Subcutaneous adipose tissue (tissue), 4 donors: Measurements from ENCODE around the gene INTS3. TPM values are rescaled to one million over a fixed set of nuclear protein-coding genes. Genes with fewer than 3 reads are reported as not detected.

ENCODE experiments used
- CTCF ChIP-seq: fragments of 450-650 bp; IDR thresholded peaks from one replicate; pipeline ENCODE4 v1.5.1; 2016; ENCODE audit warnings: low read depth, mild to moderate bottlenecking, control low read depth, antibody characterized with exemption, moderate library complexity
- total RNA-seq, 4 donors: library from RNA; depleted of rRNA; stranded (reverse); fragments of >200 nt; gene quantifications; one replicate each; pipeline ENCODE4 v1.1.0, GENCODE V29; 2016

Gene INTS3
- total RNA-seq, 4 donors from 2014 or later = 39.1 to 53.9 (median 47.1) TPM

GRCh38 chr1:153774026-153774595 lies 46.3 kb downstream of the INTS3 start:
- no peak for TF ChIP-seq CTCF

GRCh38 chr1:153774780-153775457 lies 47.1 kb downstream of the INTS3 start, which contains the start of gene SLC27A3:
Gene SLC27A3, plus strand, starts transcription at chr1:153775407. Its CDS starts 91 bp downstream, at chr1:153775498.
- no peak for TF ChIP-seq CTCF

- no peak for TF ChIP-seq CTCF
Measured at GRCh38 chr1:153775458-153776327, 47.8 kb downstream of the INTS3 start.

DNA sequence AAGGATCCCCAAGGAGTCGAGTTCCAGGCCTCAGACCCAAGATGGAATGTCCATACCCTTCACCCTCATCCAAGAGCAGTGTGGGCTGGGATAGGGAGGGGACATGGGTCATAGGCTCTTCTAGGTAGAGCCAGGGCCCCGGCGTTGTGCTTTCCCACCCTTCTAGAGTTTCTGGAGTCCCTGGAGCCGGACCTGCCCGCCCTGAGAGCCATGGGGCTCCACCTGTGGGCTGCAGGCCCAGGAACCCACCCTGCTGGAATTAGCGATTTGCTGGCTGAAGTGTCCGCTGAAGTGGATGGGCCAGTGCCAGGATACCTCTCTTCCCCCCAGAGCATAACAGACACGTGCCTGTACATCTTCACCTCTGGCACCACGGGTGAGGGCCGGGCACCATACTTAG lies 48.5 kb downstream of the INTS3 start:
- TF ChIP-seq CTCF = no peak

DNA sequence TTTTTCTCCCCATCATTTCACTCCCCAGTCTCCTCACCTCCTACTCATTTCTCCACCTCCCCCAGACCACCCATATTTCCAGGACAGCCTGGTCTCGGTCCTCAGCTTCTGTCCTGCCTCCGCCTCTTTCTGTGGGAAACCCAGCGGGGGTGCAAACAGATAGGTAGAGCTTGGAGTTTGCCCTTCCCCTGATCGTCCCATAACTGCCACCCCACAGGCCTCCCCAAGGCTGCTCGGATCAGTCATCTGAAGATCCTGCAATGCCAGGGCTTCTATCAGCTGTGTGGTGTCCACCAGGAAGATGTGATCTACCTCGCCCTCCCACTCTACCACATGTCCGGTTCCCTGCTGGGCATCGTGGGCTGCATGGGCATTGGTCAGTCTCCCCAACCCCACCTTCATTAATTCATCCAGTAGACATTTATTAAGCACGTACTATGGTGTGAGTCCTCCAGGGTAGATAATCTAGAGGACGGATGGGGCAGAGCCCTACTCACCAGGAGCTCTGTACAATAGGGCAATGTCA lies 49.1 kb downstream of the INTS3 start:
- no peak for TF ChIP-seq CTCF

GRCh38 chr1:153777648-153778047 lies 49.8 kb downstream of the INTS3 start:
- TF ChIP-seq CTCF = no peak
